Uterus (tissue), 2 donors: ENCODE measurements around the gene EVI5.

ENCODE experiments used
- CTCF ChIP-seq, 4 experiments: fragments of 200-600 bp in 2 of 4; fragments of 450-650 bp in 2 of 4; sonication (generic) in 2 of 4; IDR thresholded peaks; one replicate each; pipeline ENCODE4 v1.5.1; 2016 to 2019; ENCODE audit warnings: antibody characterized with exemption in 4 of 4, mild to moderate bottlenecking in 2 of 4, moderate library complexity in 1 of 4
- POLR2A ChIP-seq, 2 donors: fragments of 450-650 bp; IDR thresholded peaks; one replicate each; pipeline ENCODE4 v1.6.1; 2016; ENCODE audit warnings: antibody characterized with exemption in 2 of 2, mild to moderate bottlenecking in 1 of 2, moderate library complexity in 1 of 2

- TF ChIP-seq CTCF (IDR thresholded peaks at IDR 0.05) (no peak), POLR2A (IDR thresholded peaks at IDR 0.05) (no peak)
Observed at GRCh38 chr1:92538413-92539061, 246.4 kb downstream of the EVI5 start.
